OCI-LY1 (cell line): ENCODE results near the gene ARHGAP10.

ENCODE experiments used
- H2AFZ ChIP-seq: fragments of 200-600 bp; sonication (generic), shearing (Covaris generic); 2 replicates; pipeline ENCODE4 v1.6.0; 2014; ENCODE audit warnings: antibody characterized with exemption, mild to moderate bottlenecking, low read length
- H3F3A ChIP-seq: fragments of 200-600 bp; sonication (generic), shearing (Covaris generic); 2 replicates; pipeline ENCODE4 v1.6.0; 2014; ENCODE audit warnings: mild to moderate bottlenecking, antibody characterized with exemption, low read length, moderate library complexity; ENCODE audit not compliant: insufficient read depth
- H3K27ac ChIP-seq: fragments of 200-600 bp; sonication (generic); 2 replicates; pipeline ENCODE4 v1.5.1; 2014; ENCODE audit warnings: low read length, mixed run types, mild to moderate bottlenecking, low read depth; ENCODE audit not compliant: poor library complexity, severe bottlenecking
- H3K27me3 ChIP-seq: fragments of 200-600 bp; sonication (generic); 2 replicates; pipeline ENCODE4 v1.6.0; 2014; ENCODE audit warnings: antibody characterized with exemption, mild to moderate bottlenecking, low read length, moderate library complexity; ENCODE audit not compliant: insufficient read depth
- H3K36me3 ChIP-seq: fragments of 200-600 bp; sonication (generic); 2 replicates; pipeline ENCODE4 v1.6.1; 2014; ENCODE audit warnings: mild to moderate bottlenecking, antibody characterized with exemption, low read length, moderate library complexity, mixed read lengths; ENCODE audit not compliant: insufficient read depth
- H3K4me1 ChIP-seq: fragments of 200-600 bp; sonication (generic); 2 replicates; pipeline ENCODE4 v1.5.1; 2014; ENCODE audit warnings: mild to moderate bottlenecking, low read length, moderate library complexity; ENCODE audit not compliant: insufficient read depth, severe bottlenecking
- H3K4me2 ChIP-seq: fragments of 200-600 bp; sonication (generic), shearing (Covaris generic); 2 replicates; pipeline ENCODE4 v1.6.1; 2014; ENCODE audit warnings: low read length
- H3K4me3 ChIP-seq: fragments of 200-600 bp; sonication (generic); 2 replicates; pipeline ENCODE4 v1.5.1; 2014; ENCODE audit warnings: low read length, low read depth, mild to moderate bottlenecking, mixed read lengths; ENCODE audit not compliant: poor library complexity, severe bottlenecking
- H3K79me2 ChIP-seq: fragments of 200-600 bp; shearing (Covaris generic); 2 replicates; pipeline ENCODE4 v1.6.1; 2016; ENCODE audit warnings: mixed run types, low read length, mixed read lengths; ENCODE audit not compliant: insufficient read depth
- H3K9ac ChIP-seq: fragments of 200-600 bp; sonication (generic), shearing (Covaris generic); 2 replicates; pipeline ENCODE4 v1.6.1; 2014; ENCODE audit warnings: mild to moderate bottlenecking, low read length, mixed read lengths
- H3K9me2 ChIP-seq: fragments of 200-600 bp; sonication (generic), shearing (Covaris generic); 2 replicates; pipeline ENCODE4 v1.6.1; 2014; ENCODE audit warnings: low read depth, mild to moderate bottlenecking, low read length, mixed read lengths
- H3K9me3 ChIP-seq: fragments of 200-600 bp; shearing (Covaris generic); 2 replicates; pipeline ENCODE4 v1.6.1; 2014; ENCODE audit warnings: low read length, mixed read lengths
- H4K20me1 ChIP-seq: fragments of 200-600 bp; sonication (generic), shearing (Covaris generic); 2 replicates; pipeline ENCODE4 v1.6.0; 2016; ENCODE audit warnings: mild to moderate bottlenecking, low read length; ENCODE audit not compliant: insufficient read depth
- EZH2 ChIP-seq: fragments of 200-600 bp; sonication (generic), shearing (Covaris generic); IDR thresholded peaks from 2 replicates; pipeline ENCODE4 v1.8.0; 2017; ENCODE audit warnings: borderline replicate concordance, mixed run types, mild to moderate bottlenecking, antibody characterized with exemption, low read length, moderate library complexity, mixed read lengths
- TF ChIP-seq, protein P1 (sequence below): fragments of 200-600 bp; sonication (generic), shearing (Covaris generic); IDR thresholded peaks from 2 replicates; pipeline ENCODE4 v1.5.1; 2017; ENCODE audit warnings: mild to moderate bottlenecking, antibody characterized with exemption, low read length, moderate library complexity, mixed read lengths

The ARHGAP10 gene

DNA sequence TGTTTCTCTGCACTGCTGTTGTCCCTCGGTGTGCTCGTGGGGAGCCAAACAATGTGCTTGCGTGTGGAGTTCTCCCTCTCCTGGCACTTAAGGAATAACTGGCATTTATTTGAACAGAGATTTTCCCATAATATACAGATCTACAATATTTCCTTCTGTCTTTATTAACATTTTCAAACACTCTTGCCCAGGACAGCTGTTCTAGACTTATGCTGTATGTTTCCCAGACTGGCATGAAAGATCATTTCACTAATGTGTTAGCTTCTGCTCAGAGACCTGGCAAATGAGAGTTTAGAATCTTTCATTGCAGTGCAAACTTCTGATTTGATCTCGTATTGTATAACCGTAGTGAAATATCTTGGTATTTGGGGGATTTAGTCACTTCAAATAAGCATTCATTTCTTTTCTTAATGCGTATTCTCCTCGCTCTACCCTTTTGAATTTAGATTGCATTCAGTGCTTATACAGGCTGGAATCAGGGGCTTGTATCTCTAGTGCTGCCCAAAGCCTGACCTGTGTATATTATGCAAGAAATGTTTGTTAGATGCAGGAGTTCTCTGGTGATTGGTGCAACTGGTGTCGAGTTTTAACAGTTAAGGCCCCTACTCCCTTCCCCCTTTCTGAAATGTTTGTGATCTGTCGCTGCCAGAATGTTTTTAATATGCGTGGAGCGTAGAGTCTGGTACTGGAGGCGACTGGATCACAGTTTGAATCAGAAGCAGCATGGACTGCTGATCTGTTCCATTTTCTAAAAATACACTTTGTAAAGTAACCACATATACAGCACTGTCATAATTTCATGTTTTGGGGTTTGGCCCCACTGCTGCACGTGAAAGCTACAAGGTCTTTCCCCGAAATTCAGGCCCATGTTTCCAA is 326.3 kb downstream of the ARHGAP10 start:
- Histone ChIP-seq H3K9me3 (no peaks in the 10 kb centered on the region), H3K4me1 (peaks cover 100% of the 10 kb centered on the region), H3F3A (no peaks in the 10 kb centered on the region; the same call in 1 of the 2 replicates), H3K4me2 (peak overlapping the region; percentile 66), H4K20me1 (no peaks in the 10 kb centered on the region), H3K9ac (peak overlapping the region; percentile 4; the same call in 1 of the 2 replicates), H3K79me2 (no peaks in the 10 kb centered on the region), H3K27me3 (no peaks in the 10 kb centered on the region), H3K4me3 (no peak overlapping the region), H3K36me3 (no peaks in the 10 kb centered on the region), H3K9me2 (no peaks in the 10 kb centered on the region), H2AFZ (no peak overlapping the region), H3K27ac (peak overlapping the region; percentile 84)
- TF ChIP-seq, protein P1, sequence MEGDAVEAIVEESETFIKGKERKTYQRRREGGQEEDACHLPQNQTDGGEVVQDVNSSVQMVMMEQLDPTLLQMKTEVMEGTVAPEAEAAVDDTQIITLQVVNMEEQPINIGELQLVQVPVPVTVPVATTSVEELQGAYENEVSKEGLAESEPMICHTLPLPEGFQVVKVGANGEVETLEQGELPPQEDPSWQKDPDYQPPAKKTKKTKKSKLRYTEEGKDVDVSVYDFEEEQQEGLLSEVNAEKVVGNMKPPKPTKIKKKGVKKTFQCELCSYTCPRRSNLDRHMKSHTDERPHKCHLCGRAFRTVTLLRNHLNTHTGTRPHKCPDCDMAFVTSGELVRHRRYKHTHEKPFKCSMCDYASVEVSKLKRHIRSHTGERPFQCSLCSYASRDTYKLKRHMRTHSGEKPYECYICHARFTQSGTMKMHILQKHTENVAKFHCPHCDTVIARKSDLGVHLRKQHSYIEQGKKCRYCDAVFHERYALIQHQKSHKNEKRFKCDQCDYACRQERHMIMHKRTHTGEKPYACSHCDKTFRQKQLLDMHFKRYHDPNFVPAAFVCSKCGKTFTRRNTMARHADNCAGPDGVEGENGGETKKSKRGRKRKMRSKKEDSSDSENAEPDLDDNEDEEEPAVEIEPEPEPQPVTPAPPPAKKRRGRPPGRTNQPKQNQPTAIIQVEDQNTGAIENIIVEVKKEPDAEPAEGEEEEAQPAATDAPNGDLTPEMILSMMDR = no peak
- TF ChIP-seq EZH2 = no peak

GRCh38 chr4:148059617-148060180 is 327.8 kb downstream of the ARHGAP10 start:
- H4K20me1 ChIP-seq = no peaks in the 10 kb centered on the region
- H3K4me2 ChIP-seq = peak overlapping the region; percentile 66; the same call in 1 of the 2 replicates
- H3K4me3 ChIP-seq = peak overlapping the region; percentile 17
- TF ChIP-seq EZH2 = no peak
- TF ChIP-seq, protein P1 = no peak
- H3K4me1 ChIP-seq = peaks cover 86% of the 10 kb centered on the region
- H3K79me2 ChIP-seq = no peaks in the 10 kb centered on the region
- peak overlapping the region; percentile 84 for H3K27ac ChIP-seq
- no peak overlapping the region for H2AFZ ChIP-seq
- H3K27me3 ChIP-seq = no peaks in the 10 kb centered on the region
- no peaks in the 10 kb centered on the region for H3K36me3 ChIP-seq
- no peaks in the 10 kb centered on the region for H3K9me3 ChIP-seq
- H3K9me2 ChIP-seq = no peaks in the 10 kb centered on the region
- H3F3A ChIP-seq = no peaks in the 10 kb centered on the region
- no peak overlapping the region for H3K9ac ChIP-seq

DNA sequence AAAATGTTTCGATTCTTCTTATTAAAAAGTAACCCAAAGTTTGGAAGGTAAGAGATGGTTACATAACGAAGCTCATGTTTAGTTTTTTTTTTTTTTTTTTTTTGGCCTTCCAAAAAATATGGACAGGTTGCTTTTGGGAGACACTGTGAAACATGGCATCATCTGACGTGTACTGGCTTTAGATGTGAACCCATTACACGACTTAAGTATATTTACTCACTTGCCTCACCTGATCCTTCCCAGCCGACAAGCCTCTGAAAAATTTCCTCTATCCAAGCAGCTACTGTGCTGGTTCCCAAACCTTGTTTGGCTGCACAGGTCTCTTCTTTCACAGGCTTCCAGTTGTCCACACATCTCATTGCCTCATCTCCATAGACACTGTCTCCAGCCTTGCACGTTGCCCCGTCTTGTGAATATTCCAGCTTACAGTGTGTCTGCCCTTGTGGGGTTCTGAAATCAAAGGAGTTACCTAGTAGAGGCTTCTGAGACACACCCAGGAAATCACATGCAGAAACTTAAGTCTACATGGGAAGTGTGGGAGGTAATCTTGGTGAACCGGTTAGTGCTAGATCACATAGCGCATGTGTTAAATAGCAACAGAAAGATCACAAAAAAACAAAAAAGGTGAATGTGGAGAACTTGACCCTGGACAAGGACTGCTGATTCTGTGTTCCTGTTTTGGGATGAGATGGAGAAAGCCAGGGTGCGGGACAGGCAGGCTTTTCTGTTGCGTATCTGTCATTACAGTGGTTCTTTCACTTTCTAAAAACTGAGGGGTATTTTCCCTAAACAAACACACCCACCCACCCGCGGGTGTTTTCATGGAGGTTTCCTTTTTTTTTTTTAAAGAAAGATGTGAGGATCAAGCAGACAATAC is 328.6 kb downstream of the ARHGAP10 start:
- Histone ChIP-seq H3K27ac (no peak overlapping the region), H3K9me3 (no peaks in the 10 kb centered on the region), H3K27me3 (no peaks in the 10 kb centered on the region), H3K4me1 (peaks cover 78% of the 10 kb centered on the region), H4K20me1 (no peaks in the 10 kb centered on the region), H2AFZ (no peak overlapping the region), H3F3A (no peaks in the 10 kb centered on the region), H3K9ac (no peak overlapping the region), H3K4me2 (peak overlapping the region; percentile 20; the same call in 1 of the 2 replicates), H3K36me3 (no peaks in the 10 kb centered on the region), H3K79me2 (no peaks in the 10 kb centered on the region), H3K9me2 (no peaks in the 10 kb centered on the region), H3K4me3 (peak overlapping the region; percentile 6)
- TF ChIP-seq EZH2 = no peak
- TF ChIP-seq, protein P1 = no peak
